Sigmoid colon (tissue), 7 donors: ENCODE results near the gene ZBBX. TPM values are rescaled to one million over a fixed set of nuclear protein-coding genes. Genes with fewer than 3 reads are reported as not detected.
"Not testable (repeated sequence)": the region's sequence is repeated elsewhere in the genome, so short reads cannot be mapped to it uniquely, and the experiment has no call there.

Experiments used
- DNase-seq: peaks from one replicate; pipeline ENCODE4 v3.0.0-alpha.2; 2019
- H3K27ac ChIP-seq, 4 donors: fragments of 200-600 bp; sonication (generic); one replicate each; pipeline ENCODE4 v1.5.1; 2016 to 2019; ENCODE audit warnings: mild to moderate bottlenecking in 1 of 4
- H3K27me3 ChIP-seq, 3 donors: fragments of 200-600 bp; sonication (generic); one replicate each; pipeline ENCODE4 v1.5.1; 2019; ENCODE audit warnings: mild to moderate bottlenecking in 1 of 3
- H3K36me3 ChIP-seq, 4 donors: fragments of 200-600 bp; sonication (generic); one replicate each; pipeline ENCODE4 v1.5.1; 2016 to 2019
- H3K4me1 ChIP-seq, 4 donors: fragments of 200-600 bp; sonication (generic); one replicate each; pipeline ENCODE4 v1.5.1; 2017 to 2019
- H3K4me3 ChIP-seq, 4 donors: fragments of 200-600 bp; sonication (generic); one replicate each; pipeline ENCODE4 v1.5.1; 2017 to 2019; ENCODE audit warnings: mild to moderate bottlenecking in 2 of 4, moderate library complexity in 1 of 4
- H3K9me3 ChIP-seq, 4 donors: fragments of 200-600 bp in 3 of 4; sonication (generic) in 3 of 4; one replicate each; pipeline versions ENCODE4 v1.5.1 to v1.6.1; 2013 to 2019
- CTCF ChIP-seq, 4 experiments: fragments of 450-650 bp in 3 of 4; fragments of 200-600 bp in 1 of 4; IDR thresholded peaks; one replicate each; pipeline ENCODE4 v1.5.1; 2016 to 2019; ENCODE audit warnings: antibody characterized with exemption in 4 of 4, mild to moderate bottlenecking in 3 of 4, moderate library complexity in 2 of 4
- EP300 ChIP-seq, 4 donors: sonication (generic); formaldehyde crosslinking; IDR thresholded peaks; one replicate each; pipeline ENCODE4 v1.6.1; 2017; ENCODE audit warnings: antibody characterized with exemption in 4 of 4
- POLR2A ChIP-seq, 2 donors: fragments of 450-650 bp; IDR thresholded peaks; one replicate each; pipeline ENCODE4 v1.6.1; 2016; ENCODE audit warnings: antibody characterized with exemption in 2 of 2, mild to moderate bottlenecking in 2 of 2, moderate library complexity in 2 of 2
- POLR2AphosphoS5 ChIP-seq, 4 donors: sonication (generic); formaldehyde crosslinking; IDR thresholded peaks; one replicate each; pipeline ENCODE4 v1.6.1; 2017; ENCODE audit warnings: antibody characterized with exemption in 4 of 4
- WGBS, 2 donors: extraction: QIAGEN DNeasy Blood & Tissue Kit; methylation state at CpG; one replicate each; pipeline ENCODE4 v1.1.7; 2013; 5-methylcytosine and 5-hydroxymethylcytosine counted together
- intact Hi-C: fragments of 100-400 bp; cut with DNase I; formaldehyde crosslinking; loops from one replicate; pipeline ENCODE4 v1.15.1; 2023
- polyA plus RNA-seq, 3 donors: library from polyadenylated mRNA; stranded (reverse); fragments of 200-250 nt; gene quantifications; one replicate each; pipeline ENCODE4 v1.2.3, GENCODE V29; 2013
- total RNA-seq, 4 donors: library from RNA; depleted of rRNA; stranded (reverse); fragments of >200 nt; gene quantifications; one replicate each; pipeline ENCODE4 v1.1.0, GENCODE V29; 2016
- donor health status: healthy with polysubstance abuse.
- donor health status: Bipolar disorder and iron deficiency.
- donor health status: healthy.

Gene ZBBX
- total RNA-seq (not detected), polyA plus RNA-seq (not detected)

- TF ChIP-seq CTCF (IDR thresholded peaks at IDR 0.05) (peak; percentile 65 to 81 (median 75)), POLR2A (IDR thresholded peaks at IDR 0.05) (no peak), POLR2AphosphoS5 (IDR thresholded peaks at IDR 0.05) (no peak)
- Histone ChIP-seq H3K36me3 (no peaks in the 10 kb centered on the region), H3K27ac (no peak within 1 kb of the TSS), H3K9me3 (no peaks in the 10 kb centered on the region), H3K27me3 (no peaks in the 10 kb centered on the region), H3K4me3 (peak within 1 kb of the TSS; percentile 2 to 48 (median 39)), H3K4me1 (peaks cover 0 to 9% (median 7%) of the 10 kb centered on the region in 4 donors)
- peak; percentile 78 for DNase-seq
- intact Hi-C loops: loop anchor here (5.0 kb wide), 1 partner anchor 502 kb away; no protein-coding TSS in a partner anchor
- WGBS, 2 donors: 2% methylated on average over 28 of the region's 28 CpGs
Measured at GRCh38 chr3:167380004-167380689, at the start of gene ZBBX. Gene ZBBX (minus strand): TSS chr3:167380297. CDS start chr3:167372901, 7,396 bp downstream.

- H3K36me3 ChIP-seq, H3K4me3 ChIP-seq, intact Hi-C loops, H3K4me1 ChIP-seq, H3K27ac ChIP-seq, H3K27me3 ChIP-seq, DNase-seq: not testable (repeated sequence)
- H3K9me3 ChIP-seq: peaks cover 0 to 11% (median 4%) of the 10 kb centered on the region in 4 donors
- 88 to 95% methylated on average over 3 of the region's 3 CpGs for WGBS, 2 donors
Measured at GRCh38 chr3:167426962-167427361, 46.9 kb upstream of the ZBBX start.

- H3K9me3 ChIP-seq: peaks cover 0 to 11% (median 3%) of the 10 kb centered on the region in 4 donors
- H3K27ac ChIP-seq, intact Hi-C loops, H3K4me1 ChIP-seq, H3K36me3 ChIP-seq, H3K27me3 ChIP-seq, DNase-seq, H3K4me3 ChIP-seq: not testable (repeated sequence)
- WGBS, 2 donors: 79 to 87% methylated on average over 4 of the region's 4 CpGs
Measured at GRCh38 chr3:167422396-167422795, 42.3 kb upstream of the ZBBX start.

- Histone ChIP-seq H3K27ac (no peak overlapping the region), H3K4me3 (no peak overlapping the region), H3K27me3 (no peaks in the 10 kb centered on the region), H3K4me1 (no peaks in the 10 kb centered on the region), H3K36me3 (no peaks in the 10 kb centered on the region), H3K9me3 (no peaks in the 10 kb centered on the region)
- no peak for DNase-seq
- 69 to 80% methylated on average over 1 of the region's 1 CpG for WGBS, 2 donors
- intact Hi-C loops: loop anchor here (10.0 kb wide), 1 partner anchor 275 kb away; no protein-coding TSS in a partner anchor
- TF ChIP-seq EP300 (IDR thresholded peaks at IDR 0.05): no peak
- TF ChIP-seq POLR2A (IDR thresholded peaks at IDR 0.05): no peak
- no peak for TF ChIP-seq CTCF (IDR thresholded peaks at IDR 0.05)
- TF ChIP-seq POLR2AphosphoS5 (IDR thresholded peaks at IDR 0.05): no peak
Measured at GRCh38 chr3:167409611-167410010, 29.5 kb upstream of the ZBBX start.

GRCh38 chr3:167406876-167407492, 26.9 kb upstream of the ZBBX start:
- Histone ChIP-seq H3K36me3 (no peaks in the 10 kb centered on the region), H3K27ac (no peak overlapping the region), H3K9me3 (no peaks in the 10 kb centered on the region), H3K4me1 (no peaks in the 10 kb centered on the region), H3K4me3 (no peak overlapping the region), H3K27me3 (no peaks in the 10 kb centered on the region)
- intact Hi-C loops: loop anchor here (10.0 kb wide), 1 partner anchor 278 kb away; no protein-coding TSS in a partner anchor
- no peak for DNase-seq
- WGBS, 2 donors: 58 to 70% methylated on average over 3 of the region's 3 CpGs
- no peak for TF ChIP-seq POLR2A (IDR thresholded peaks at IDR 0.05)
- TF ChIP-seq POLR2AphosphoS5 (IDR thresholded peaks at IDR 0.05): no peak
- no peak for TF ChIP-seq EP300 (IDR thresholded peaks at IDR 0.05)
- no peak for TF ChIP-seq CTCF (IDR thresholded peaks at IDR 0.05)
